ENCODE data around the gene RFX4. TPM values are rescaled to one million over a fixed set of nuclear protein-coding genes. Genes with fewer than 3 reads are reported as not detected.

The RFX4 gene
- polyA plus RNA-seq (ENCODE audit: low read depth in 6 of 6): not detected

- H3K4me1 Mint-ChIP-seq: peaks cover 12 to 23% (median 20%) of the 10 kb centered on the region in 3 donors
- peaks cover 51 to 88% (median 78%) of the 10 kb centered on the region in 3 donors for H3K27me3 Mint-ChIP-seq
Observed at GRCh38 chr12:106582641-106583230, at the start of gene RFX4. RFX4 (plus strand) TSS chr12:106583004; CDS start chr12:106583321, 317 bp downstream.

GRCh38 chr12:106541201-106541600 lies 41.6 kb upstream of the RFX4 start:
- no peak for DNase-seq
- Mint-ChIP-seq H3K4me1 (no peaks in the 10 kb centered on the region), H3K9me3 (peaks cover 8 to 29% (median 22%) of the 10 kb centered on the region in 7 donors), H3K27ac (no peak overlapping the region), H3K27me3 (peaks cover 9 to 16% (median 12%) of the 10 kb centered on the region in 3 donors), H3K4me3 (no peak overlapping the region), H3K36me3 (peaks cover 0 to 15% of the 10 kb centered on the region in 2 donors)
- no peak for ATAC-seq (ENCODE audit: low read depth in 2 of 2)

More at GRCh38 chr12:106582641-106583230, at the start of gene RFX4:
- no peak for ATAC-seq (ENCODE audit: low read depth in 2 of 2)
- peaks cover 0 to 3% (median 0%) of the 10 kb centered on the region in 7 donors for H3K9me3 Mint-ChIP-seq
- H3K27ac Mint-ChIP-seq: no peak within 1 kb of the TSS
- no peak for DNase-seq
- peak within 1 kb of the TSS in 6 of 8 donors; percentile 26 to 72 (median 49) for H3K4me3 Mint-ChIP-seq
- H3K36me3 Mint-ChIP-seq: peaks cover 0 to 4% of the 10 kb centered on the region in 2 donors

- Mint-ChIP-seq H3K9me3 (peaks cover 13 to 37% (median 17%) of the 10 kb centered on the region in 7 donors), H3K27me3 (peaks cover 28 to 44% (median 42%) of the 10 kb centered on the region in 3 donors), H3K27ac (no peak overlapping the region), H3K36me3 (peaks cover 0 to 7% of the 10 kb centered on the region in 2 donors), H3K4me3 (no peak overlapping the region), H3K4me1 (no peaks in the 10 kb centered on the region)
- DNase-seq (no peak), ATAC-seq (ENCODE audit: low read depth in 2 of 2) (no peak)
Observed at GRCh38 chr12:106551410-106551809, 31.4 kb upstream of the RFX4 start.

GRCh38 chr12:106552228-106552627 lies 30.6 kb upstream of the RFX4 start:
- no peak for DNase-seq
- Mint-ChIP-seq H3K27me3 (peaks cover 27 to 50% (median 44%) of the 10 kb centered on the region in 3 donors), H3K4me1 (no peaks in the 10 kb centered on the region)

GRCh38 chr12:106564678-106565329 lies 18.0 kb upstream of the RFX4 start:
- DNase-seq: no peak
- Mint-ChIP-seq H3K27me3 (peaks cover 52 to 71% (median 63%) of the 10 kb centered on the region in 3 donors), H3K27ac (no peak overlapping the region), H3K9me3 (peaks cover 4 to 32% (median 8%) of the 10 kb centered on the region in 7 donors), H3K4me1 (no peaks in the 10 kb centered on the region), H3K36me3 (no peaks in the 10 kb centered on the region), H3K4me3 (no peak overlapping the region)
- ATAC-seq (ENCODE audit: low read depth in 2 of 2): no peak

More at GRCh38 chr12:106552228-106552627, 30.6 kb upstream of the RFX4 start:
- Mint-ChIP-seq H3K9me3 (peaks cover 13 to 36% (median 19%) of the 10 kb centered on the region in 7 donors), H3K27ac (no peak overlapping the region), H3K4me3 (no peak overlapping the region), H3K36me3 (peaks cover 0 to 7% of the 10 kb centered on the region in 2 donors)
- no peak for ATAC-seq (ENCODE audit: low read depth in 2 of 2)

GRCh38 chr12:106566771-106567170 lies 16.0 kb upstream of the RFX4 start:
- H3K27me3 Mint-ChIP-seq: peaks cover 61 to 71% (median 65%) of the 10 kb centered on the region in 3 donors
- DNase-seq (no peak), ATAC-seq (ENCODE audit: low read depth in 2 of 2) (no peak)
- H3K9me3 Mint-ChIP-seq: peaks cover 1 to 22% (median 8%) of the 10 kb centered on the region in 7 donors
- no peaks in the 10 kb centered on the region for H3K4me1 Mint-ChIP-seq
- H3K27ac Mint-ChIP-seq: no peak overlapping the region
- H3K4me3 Mint-ChIP-seq: no peak overlapping the region
- H3K36me3 Mint-ChIP-seq: no peaks in the 10 kb centered on the region

- no peak for DNase-seq
- peak overlapping the region in 1 of 6 donors; percentile 47 for H3K27ac Mint-ChIP-seq
- peaks cover 26 to 64% (median 36%) of the 10 kb centered on the region in 3 donors for H3K27me3 Mint-ChIP-seq
- H3K4me3 Mint-ChIP-seq: no peak overlapping the region
- no peaks in the 10 kb centered on the region for H3K36me3 Mint-ChIP-seq
- no peak for ATAC-seq (ENCODE audit: low read depth in 2 of 2)
- no peaks in the 10 kb centered on the region for H3K4me1 Mint-ChIP-seq
- H3K9me3 Mint-ChIP-seq: peaks cover 0 to 19% (median 4%) of the 10 kb centered on the region in 7 donors
Observed at GRCh38 chr12:106573239-106573638, 9.6 kb upstream of the RFX4 start.

GRCh38 chr12:106576848-106577247 lies 6.0 kb upstream of the RFX4 start:
- Mint-ChIP-seq H3K27me3 (peaks cover 40 to 74% (median 54%) of the 10 kb centered on the region in 3 donors), H3K36me3 (peaks cover 0 to 4% of the 10 kb centered on the region in 2 donors), H3K4me1 (peaks cover 1 to 3% (median 2%) of the 10 kb centered on the region in 3 donors), H3K4me3 (no peak overlapping the region), H3K27ac (no peak overlapping the region), H3K9me3 (peaks cover 0 to 3% (median 1%) of the 10 kb centered on the region in 7 donors)
- DNase-seq (no peak), ATAC-seq (ENCODE audit: low read depth in 2 of 2) (no peak)

- Mint-ChIP-seq H3K9me3 (peaks cover 0 to 3% (median 0%) of the 10 kb centered on the region in 7 donors), H3K27me3 (peaks cover 61 to 84% (median 80%) of the 10 kb centered on the region in 3 donors), H3K4me3 (no peak overlapping the region), H3K27ac (no peak overlapping the region), H3K36me3 (peaks cover 0 to 4% of the 10 kb centered on the region in 2 donors), H3K4me1 (peaks cover 12 to 23% (median 20%) of the 10 kb centered on the region in 3 donors)
- no peak for ATAC-seq (ENCODE audit: low read depth in 2 of 2)
- no peak for DNase-seq
Observed at GRCh38 chr12:106580671-106581508, 1.9 kb upstream of the RFX4 start.

GRCh38 chr12:106581543-106582248 lies 1.1 kb upstream of the RFX4 start:
- H3K27ac Mint-ChIP-seq: no peak overlapping the region
- H3K4me1 Mint-ChIP-seq: peaks cover 12 to 23% (median 20%) of the 10 kb centered on the region in 3 donors
- H3K4me3 Mint-ChIP-seq: peak overlapping the region in 3 of 8 donors; percentile 11 to 72 (median 42)
- no peak for DNase-seq
- H3K27me3 Mint-ChIP-seq: peaks cover 56 to 87% (median 80%) of the 10 kb centered on the region in 3 donors
- peaks cover 0 to 3% (median 0%) of the 10 kb centered on the region in 7 donors for H3K9me3 Mint-ChIP-seq
- ATAC-seq (ENCODE audit: low read depth in 2 of 2): no peak
- H3K36me3 Mint-ChIP-seq: peaks cover 0 to 4% of the 10 kb centered on the region in 2 donors

- H3K9me3 Mint-ChIP-seq: peaks cover 0 to 3% (median 0%) of the 10 kb centered on the region in 7 donors
- H3K4me3 Mint-ChIP-seq: peak overlapping the region in 2 of 8 donors; percentile 11 to 15
- DNase-seq: no peak
- peaks cover 12 to 23% (median 20%) of the 10 kb centered on the region in 3 donors for H3K4me1 Mint-ChIP-seq
- H3K27ac Mint-ChIP-seq: no peak overlapping the region
- ATAC-seq (ENCODE audit: low read depth in 2 of 2): no peak
- peaks cover 0 to 4% of the 10 kb centered on the region in 2 donors for H3K36me3 Mint-ChIP-seq
- peaks cover 53 to 88% (median 78%) of the 10 kb centered on the region in 3 donors for H3K27me3 Mint-ChIP-seq
Observed at GRCh38 chr12:106582249-106582591, 584 bp upstream of the RFX4 start.

GRCh38 chr12:106583242-106584103 lies 669 bp downstream of the RFX4 start:
- peaks cover 0 to 4% of the 10 kb centered on the region in 2 donors for H3K36me3 Mint-ChIP-seq
- H3K27ac Mint-ChIP-seq: no peak overlapping the region
- H3K27me3 Mint-ChIP-seq: peaks cover 56 to 91% (median 81%) of the 10 kb centered on the region in 3 donors
- peaks cover 0 to 3% (median 0%) of the 10 kb centered on the region in 7 donors for H3K9me3 Mint-ChIP-seq
- H3K4me1 Mint-ChIP-seq: peaks cover 12 to 23% (median 20%) of the 10 kb centered on the region in 3 donors
- ATAC-seq (ENCODE audit: low read depth in 2 of 2): no peak
- DNase-seq: no peak
- peak overlapping the region in 3 of 8 donors; percentile 26 to 51 (median 43) for H3K4me3 Mint-ChIP-seq
